Germinal center (tissue), 1 donor: ENCODE results near the gene KCNJ14.
"Not testable (repeated sequence)": the region's sequence is repeated elsewhere in the genome, so short reads cannot be mapped to it uniquely, and the experiment has no call there.

Experiments used
- DNase-seq: peaks from one replicate; pipeline ENCODE4 v3.0.0; 2012; ENCODE audit warnings: mixed read lengths, low spot score

The KCNJ14 gene

GRCh38 chr19:48471836-48472235 is 16.5 kb downstream of the KCNJ14 start:
- DNase-seq: no peak

DNA sequence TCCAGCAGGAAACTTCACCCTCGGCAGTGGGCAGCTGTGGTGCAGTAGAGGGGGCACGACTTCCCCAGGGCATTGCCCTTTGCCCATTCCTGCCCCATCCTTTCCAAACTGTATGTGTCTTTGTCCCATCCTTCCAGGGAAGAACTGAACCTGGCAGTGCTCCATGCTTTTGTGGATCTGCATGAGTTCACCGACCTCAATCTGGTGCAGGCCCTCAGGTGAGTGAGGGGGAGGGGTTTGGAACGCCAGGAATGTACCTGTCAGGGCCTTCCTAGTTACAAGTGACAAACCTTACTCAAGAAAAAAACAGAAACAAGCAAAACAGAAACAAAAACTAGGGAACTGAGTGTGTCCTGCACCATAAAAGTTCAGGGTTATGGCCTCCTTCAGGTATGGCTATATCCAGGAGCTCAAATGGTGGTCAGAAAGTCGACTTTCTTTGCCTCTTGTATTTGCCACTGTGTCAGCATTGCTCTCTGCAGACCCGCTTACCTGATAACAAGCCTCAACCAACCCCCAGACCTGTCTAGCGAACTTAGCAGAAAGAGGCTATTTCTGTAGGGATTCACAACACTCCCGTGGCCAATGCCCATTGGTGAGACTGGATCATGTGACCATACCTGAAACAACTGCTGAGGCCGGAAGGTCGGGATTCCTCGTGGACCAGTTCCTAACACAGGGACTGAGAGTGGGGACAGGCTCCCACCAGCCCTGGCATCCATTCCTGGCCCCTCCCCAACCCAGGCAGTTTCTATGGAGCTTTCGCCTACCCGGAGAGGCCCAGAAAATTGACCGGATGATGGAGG is 18.0 kb downstream of the KCNJ14 start:
- no peak for DNase-seq

DNA sequence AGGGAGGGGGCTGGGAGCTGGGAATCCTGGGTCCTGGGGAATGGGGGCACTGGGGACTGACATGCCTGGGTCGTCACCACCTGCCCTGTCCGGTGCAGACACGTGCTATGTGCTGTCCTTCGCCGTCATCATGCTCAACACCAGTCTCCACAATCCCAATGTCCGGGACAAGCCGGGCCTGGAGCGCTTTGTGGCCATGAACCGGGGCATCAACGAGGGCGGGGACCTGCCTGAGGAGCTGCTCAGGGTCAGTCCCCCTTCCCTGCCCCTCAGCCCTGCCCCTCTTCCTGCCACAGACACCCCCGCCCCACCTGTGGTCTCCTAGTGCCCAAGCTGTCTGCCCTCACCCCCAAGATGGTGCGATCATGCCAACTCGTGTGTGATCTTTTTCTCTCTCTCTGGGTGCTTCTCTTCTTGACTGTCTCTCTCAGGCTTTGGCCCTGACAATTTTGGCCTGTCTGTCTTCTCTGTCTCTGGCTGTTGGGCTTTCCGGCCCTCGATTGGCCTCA is 18.8 kb downstream of the KCNJ14 start:
- no peak for DNase-seq

- no peak for DNase-seq
Observed at GRCh38 chr19:48475369-48476068, 20.1 kb downstream of the KCNJ14 start.

DNA sequence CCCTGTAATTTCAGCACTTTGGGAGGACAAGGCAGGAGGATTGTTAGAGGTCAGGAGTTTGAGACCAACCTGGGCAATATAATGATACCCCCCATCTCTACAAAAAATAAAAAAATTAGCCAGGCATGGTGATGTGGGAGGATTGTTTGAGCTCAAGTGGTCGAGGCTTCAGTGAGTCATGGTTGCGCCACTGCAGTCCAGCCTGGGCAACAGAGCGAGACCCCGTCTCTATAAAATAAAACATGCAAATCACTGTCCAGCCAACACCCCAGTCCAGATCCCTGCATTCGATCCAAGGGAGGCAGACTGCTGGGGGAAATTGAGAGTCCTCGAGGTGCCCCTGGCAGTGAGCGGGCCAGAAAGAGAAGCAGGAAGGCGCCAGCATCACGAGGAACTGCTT is 20.8 kb downstream of the KCNJ14 start:
- DNase-seq: no peak

DNA sequence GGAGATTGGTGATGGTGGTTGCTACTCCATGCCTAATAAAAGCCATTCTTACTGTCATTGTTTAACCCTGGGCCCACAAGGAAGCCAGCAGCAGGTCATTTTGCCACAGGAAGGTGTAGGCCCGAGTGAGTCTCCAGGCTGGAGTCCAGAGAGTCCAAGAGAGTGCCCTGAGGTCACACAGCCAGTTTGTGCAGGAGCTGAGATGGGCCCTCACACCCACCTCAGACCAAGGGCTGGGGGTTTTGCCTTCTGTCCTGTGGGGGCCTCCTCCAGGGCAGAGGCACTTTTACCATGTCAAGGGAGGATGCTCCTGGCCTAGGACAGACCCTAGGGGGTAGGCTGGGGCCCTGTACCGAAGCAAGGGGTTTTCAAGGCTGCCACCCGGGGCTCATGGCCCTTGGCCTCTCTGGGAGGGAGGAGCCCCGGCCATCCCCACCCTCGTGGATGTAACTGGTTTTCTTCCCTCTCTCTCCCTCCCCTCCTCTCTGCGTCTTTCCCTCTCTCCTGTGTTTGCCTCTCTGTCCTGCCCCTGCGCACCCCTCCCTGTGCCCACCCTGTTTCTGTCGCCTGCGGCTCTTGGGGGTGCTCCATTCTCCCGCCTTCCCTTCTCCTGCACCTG is 21.8 kb downstream of the KCNJ14 start:
- no peak for DNase-seq

DNA sequence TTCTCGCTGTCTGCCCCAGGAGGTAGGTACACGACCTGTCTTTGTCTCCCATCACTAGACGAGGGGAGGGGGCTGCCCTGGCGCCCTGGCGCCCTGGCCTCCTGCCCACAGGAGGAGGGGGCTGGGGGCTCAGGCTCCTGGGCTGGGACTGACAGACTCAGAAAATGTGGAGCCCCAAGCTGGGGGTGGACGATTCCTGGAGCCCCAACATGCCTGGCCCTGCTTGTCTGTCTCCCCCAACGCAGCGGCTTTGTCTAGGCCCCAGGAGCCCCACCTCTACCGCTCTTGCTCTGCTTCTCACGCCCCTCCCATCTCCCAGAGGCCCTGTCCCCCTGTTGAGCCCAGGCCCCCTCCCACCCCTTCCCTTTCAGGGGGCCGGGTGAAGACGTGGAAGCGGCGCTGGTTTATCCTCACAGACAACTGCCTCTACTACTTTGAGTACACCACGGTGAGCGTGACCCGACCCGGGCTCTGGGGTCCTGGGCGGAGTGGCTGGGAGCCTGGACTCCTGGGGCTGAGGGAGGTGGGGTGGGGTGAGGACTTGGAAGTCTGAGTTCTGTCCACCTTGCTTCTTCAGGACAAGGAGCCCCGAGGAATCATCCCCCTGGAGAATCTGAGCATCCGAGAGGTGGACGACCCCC is 22.4 kb downstream of the KCNJ14 start:
- DNase-seq: no peak

DNA sequence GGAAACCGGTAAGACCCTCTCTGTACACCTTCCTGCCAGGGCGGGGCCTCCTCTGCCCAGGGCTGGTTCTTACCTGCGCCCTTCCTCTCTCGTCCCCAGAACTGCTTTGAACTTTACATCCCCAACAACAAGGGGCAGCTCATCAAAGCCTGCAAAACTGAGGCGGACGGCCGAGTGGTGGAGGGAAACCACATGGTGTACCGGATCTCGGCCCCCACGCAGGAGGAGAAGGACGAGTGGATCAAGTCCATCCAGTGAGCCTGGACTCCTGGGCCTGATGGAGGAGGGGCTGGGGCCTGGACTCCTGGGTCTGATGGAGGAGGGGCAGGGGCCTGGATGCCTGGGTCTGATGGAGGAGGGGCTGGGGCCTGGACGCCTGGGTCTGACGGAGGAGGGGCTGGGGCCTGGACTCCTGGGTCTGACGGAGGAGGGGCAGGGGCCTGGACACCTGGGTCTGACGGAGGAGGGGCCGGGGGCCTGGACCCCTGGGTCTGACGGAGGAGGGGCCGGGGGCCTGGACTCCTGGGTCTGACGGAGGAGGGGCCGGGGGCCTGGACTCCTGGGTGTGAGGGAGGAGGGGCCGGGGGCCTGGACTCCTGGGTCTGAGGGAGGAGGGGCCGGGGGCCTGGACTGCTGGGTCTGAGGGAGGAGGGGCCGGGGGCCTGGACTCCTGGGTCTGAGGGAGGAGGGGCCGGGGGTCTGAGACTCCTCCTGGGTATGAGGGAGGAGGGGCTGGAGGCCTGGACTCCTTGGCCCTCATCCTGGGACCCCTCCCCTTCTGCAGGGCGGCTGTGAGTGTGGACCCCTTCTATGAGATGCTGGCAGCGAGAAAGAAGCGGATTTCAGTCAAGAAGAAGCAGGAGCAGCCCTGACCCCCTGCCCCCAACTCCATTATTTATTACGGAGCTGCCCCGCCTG is 23.2 kb downstream of the KCNJ14 start:
- no peak for DNase-seq

- no peak for DNase-seq
Observed at GRCh38 chr19:48479686-48480085, 24.3 kb downstream of the KCNJ14 start.

- no peak for DNase-seq
Observed at GRCh38 chr19:48480183-48480557, 24.8 kb downstream of the KCNJ14 start.

DNA sequence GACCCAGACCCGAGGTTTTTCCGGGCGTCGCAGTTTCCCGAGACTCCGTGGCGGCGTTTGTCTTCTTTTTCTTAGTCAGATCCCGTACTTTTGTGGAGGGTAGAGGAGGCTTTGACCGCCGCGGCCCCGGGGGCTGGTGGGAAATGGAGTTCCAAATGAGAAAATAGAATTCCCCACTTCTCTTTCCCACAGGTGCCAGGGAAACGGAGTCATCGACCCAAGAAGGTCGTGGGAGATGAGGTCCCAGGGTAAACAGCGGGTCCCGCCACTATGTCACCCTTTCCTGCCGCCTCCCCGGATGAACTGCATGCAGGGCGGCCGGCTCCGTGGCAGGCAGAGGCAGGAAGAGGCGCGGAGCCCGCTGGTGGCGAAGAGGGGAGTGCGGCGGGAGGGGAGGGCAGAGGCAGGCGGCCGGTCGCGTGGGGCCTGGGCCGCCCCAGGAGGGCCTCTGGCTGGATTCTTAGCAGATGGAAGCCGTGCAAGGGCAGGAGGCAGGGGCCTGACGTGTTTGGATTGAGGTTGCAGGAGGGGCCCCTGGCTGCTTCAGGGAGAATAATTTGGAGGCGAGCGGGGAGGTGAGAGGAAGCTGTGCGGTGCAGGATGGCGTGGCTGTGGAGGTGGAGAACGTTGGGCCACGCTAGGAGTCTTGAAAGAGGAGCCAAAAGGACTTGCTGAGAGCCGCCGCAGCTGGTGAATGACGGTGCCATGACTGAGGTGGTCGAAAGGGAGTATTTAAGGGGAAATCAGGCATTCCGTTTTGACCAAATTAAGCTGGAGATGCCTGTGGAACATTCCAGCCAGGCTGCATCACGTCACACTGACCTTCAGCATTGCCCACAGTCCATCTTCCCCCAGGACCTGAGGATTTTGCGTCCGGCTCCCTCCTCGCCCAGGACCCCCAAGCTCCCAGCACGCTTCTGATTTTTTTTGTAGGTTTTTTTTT is 25.5 kb downstream of the KCNJ14 start:
- DNase-seq: peak; percentile 33

DNA sequence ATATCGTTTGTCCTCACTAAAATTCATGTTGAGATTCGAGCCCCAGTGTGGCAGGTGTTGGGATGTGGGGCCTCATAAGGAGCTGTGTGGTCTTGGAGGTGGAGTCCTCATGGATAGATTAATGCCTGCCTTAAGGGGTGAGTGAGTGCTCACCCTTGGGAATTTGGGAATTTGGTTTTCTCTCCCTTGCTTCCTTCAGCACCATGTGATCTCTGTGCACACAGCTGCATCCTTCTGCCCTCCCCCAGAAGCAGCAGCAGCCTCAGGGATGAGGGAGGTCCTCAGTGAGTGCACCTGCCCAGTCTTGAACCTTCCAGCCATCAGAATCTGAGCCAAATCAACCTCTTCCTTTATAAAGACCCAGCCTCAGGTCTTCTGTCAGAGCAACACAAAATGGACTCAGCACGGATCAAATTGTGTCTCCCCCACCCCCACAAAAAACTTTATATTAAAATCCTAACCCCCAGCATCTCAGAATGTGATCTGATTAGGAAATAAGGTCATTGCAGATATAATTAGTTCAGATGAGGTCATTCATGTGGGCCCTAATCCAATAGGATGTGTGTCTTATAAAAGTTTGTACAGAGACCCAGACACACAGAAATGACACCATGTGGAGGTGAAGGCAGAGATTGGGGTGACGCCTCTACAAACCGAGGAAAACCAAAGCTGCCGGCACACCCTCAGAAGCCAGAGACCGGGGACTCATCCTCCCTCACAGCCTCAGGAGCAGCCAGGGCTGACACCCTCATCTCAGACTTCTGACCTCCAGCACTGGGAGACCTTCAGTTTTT is 26.7 kb downstream of the KCNJ14 start:
- DNase-seq: no peak

GRCh38 chr19:48483301-48483700 is 27.9 kb downstream of the KCNJ14 start:
- DNase-seq: no peak

DNA sequence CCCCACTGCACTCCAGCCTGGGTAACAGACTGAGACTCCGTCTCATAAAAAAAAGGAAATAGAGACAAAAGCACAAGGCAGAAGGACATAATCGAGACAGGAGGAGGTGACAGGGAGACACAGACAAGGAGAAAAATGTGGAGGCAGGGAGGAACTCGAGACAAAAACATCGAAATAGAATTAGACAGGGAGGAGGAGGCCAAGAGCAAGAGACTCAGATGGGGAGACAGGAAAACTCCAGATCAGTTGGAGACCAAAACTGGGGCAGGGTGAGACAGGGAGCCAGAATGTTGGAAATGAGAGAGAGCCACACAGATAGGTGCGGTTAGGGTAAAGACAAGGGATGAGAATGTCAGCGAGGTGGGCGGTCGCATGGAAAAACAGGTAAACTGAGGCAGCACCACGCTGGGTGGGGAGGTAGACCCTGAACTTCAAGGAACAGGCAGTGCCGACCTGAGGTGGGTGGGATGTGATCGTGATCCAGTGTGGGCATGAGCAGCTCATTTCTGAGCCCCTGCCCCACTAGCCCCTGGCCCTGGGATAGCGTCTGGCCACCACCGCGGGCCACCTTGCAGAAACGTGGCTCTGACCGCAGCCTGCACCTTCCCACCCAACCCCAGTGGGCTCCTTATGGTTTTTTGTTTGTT is 29.0 kb downstream of the KCNJ14 start:
- no peak for DNase-seq

DNA sequence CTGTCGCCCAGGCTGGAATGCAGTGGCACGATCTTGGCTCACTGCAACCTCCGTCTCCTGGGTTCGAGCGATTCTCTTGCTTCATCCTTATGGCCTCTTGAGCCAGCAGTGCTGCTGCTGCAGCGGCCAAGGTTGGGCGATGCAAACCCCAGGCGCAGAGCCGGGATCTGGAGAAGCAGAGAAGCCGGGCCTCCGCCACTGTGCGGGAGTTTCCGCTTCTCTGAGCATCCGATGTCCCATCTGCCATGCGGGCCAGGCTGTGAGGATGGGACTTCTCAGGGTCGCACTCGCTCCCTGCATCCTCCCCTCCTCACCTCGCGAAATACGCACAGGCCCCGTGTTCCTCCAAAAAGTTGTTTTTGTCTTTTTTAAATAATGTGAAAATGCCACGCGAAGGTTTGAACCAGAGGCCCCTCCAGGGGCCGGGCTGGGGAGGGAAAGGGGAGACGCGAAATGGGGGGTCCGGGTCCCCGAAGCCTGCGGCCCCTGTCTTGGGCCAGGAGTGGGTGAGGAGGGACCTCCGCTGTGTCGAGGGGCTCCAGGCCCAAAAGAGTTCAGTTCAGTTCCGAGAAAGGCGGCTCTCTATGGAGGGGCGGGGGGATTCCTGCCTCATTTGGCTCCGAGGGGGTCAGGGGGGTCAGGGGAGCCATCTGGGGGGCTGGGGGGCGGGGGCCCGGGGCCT is 29.7 kb downstream of the KCNJ14 start:
- no peak for DNase-seq

GRCh38 chr19:48486706-48487105 is 31.3 kb downstream of the KCNJ14 start:
- not testable (repeated sequence) for DNase-seq

GRCh38 chr19:48487544-48487943 is 32.2 kb downstream of the KCNJ14 start:
- no peak for DNase-seq

- no peak for DNase-seq
Observed at GRCh38 chr19:48487948-48488347, 32.6 kb downstream of the KCNJ14 start.
